ENCODE measurements around the gene NOP58.
A peak's percentile ranks its signal among the peaks of the same experiment; 100 is the strongest.
"Not testable (repeated sequence)": the region's sequence is repeated elsewhere in the genome, so short reads cannot be mapped to it uniquely, and the experiment has no call there.

The NOP58 gene
- total RNA-seq: 144 to 637 (median 360) reads per million in 9 experiments

- Mint-ChIP-seq H3K4me3 (no peak within 1 kb of the TSS), H3K4me1 (ENCODE audit: low read depth in 2 of 2) (peaks cover 15 to 18% of the 10 kb centered on the region in 2 donors), H3K27me3 (no peaks in the 10 kb centered on the region), H3K36me3 (ENCODE audit: insufficient read depth) (peaks cover 20% of the 10 kb centered on the region), H3K9me3 (no peaks in the 10 kb centered on the region), H3K27ac (no peak within 1 kb of the TSS)
- DNase-seq: peak; percentile 85 to 87 (median 87)
- peak; percentile 83 for ATAC-seq (replicated peaks)
Measured at GRCh38 chr2:202265467-202266277, at the start of gene NOP58. TSS of gene NOP58 (plus strand) at chr2:202265763. CDS start at chr2:202265942, 179 bp downstream.

- Mint-ChIP-seq H3K4me1 (ENCODE audit: low read depth in 2 of 2) (peaks cover 19 to 45% of the 10 kb centered on the region in 2 donors), H3K9me3 (no peaks in the 10 kb centered on the region), H3K36me3 (ENCODE audit: insufficient read depth) (peaks cover 41% of the 10 kb centered on the region), H3K27me3 (no peaks in the 10 kb centered on the region), H3K27ac (peak overlapping the region in 1 of 2 donors; percentile 30), H3K4me3 (no peak overlapping the region)
- DNase-seq (no peak), ATAC-seq (replicated peaks) (no peak)
Measured at GRCh38 chr2:202221873-202222272, 43.7 kb upstream of the NOP58 start.

- Mint-ChIP-seq H3K27ac (peak overlapping the region; percentile 97 to 99), H3K9me3 (no peaks in the 10 kb centered on the region), H3K36me3 (ENCODE audit: insufficient read depth) (peaks cover 21% of the 10 kb centered on the region), H3K4me1 (ENCODE audit: low read depth in 2 of 2) (peaks cover 21 to 32% of the 10 kb centered on the region in 2 donors), H3K4me3 (peak overlapping the region; percentile 97 to 98), H3K27me3 (no peaks in the 10 kb centered on the region)
- DNase-seq: peak in 1 of 3 experiments; percentile 5
- ATAC-seq (replicated peaks): peak; percentile 51
Measured at GRCh38 chr2:202237787-202238233, 27.8 kb upstream of the NOP58 start.

- peak; percentile 87 to 90 (median 89) for DNase-seq
- Mint-ChIP-seq H3K36me3 (ENCODE audit: insufficient read depth) (peaks cover 17% of the 10 kb centered on the region), H3K27me3 (no peaks in the 10 kb centered on the region), H3K4me3 (peak within 1 kb of the TSS; percentile 97 to 98), H3K27ac (peak within 1 kb of the TSS; percentile 97 to 99), H3K9me3 (no peaks in the 10 kb centered on the region), H3K4me1 (ENCODE audit: low read depth in 2 of 2) (peaks cover 17 to 29% of the 10 kb centered on the region in 2 donors)
- peak; percentile 96 for ATAC-seq (replicated peaks)
Measured at GRCh38 chr2:202238234-202239197, 27.0 kb upstream of the NOP58 start, which contains the start of gene SUMO1. TSS of gene SUMO1 (minus strand) at chr2:202238597. CDS start at chr2:202238451, 146 bp downstream.

GRCh38 chr2:202247710-202248109, 17.9 kb upstream of the NOP58 start:
- not testable (repeated sequence) for ATAC-seq (replicated peaks); H3K27ac Mint-ChIP-seq; H3K36me3 Mint-ChIP-seq (ENCODE audit: insufficient read depth); H3K4me1 Mint-ChIP-seq (ENCODE audit: low read depth in 2 of 2); H3K4me3 Mint-ChIP-seq; H3K9me3 Mint-ChIP-seq; H3K27me3 Mint-ChIP-seq; DNase-seq

- no peak for DNase-seq
- Mint-ChIP-seq H3K27ac (no peak overlapping the region), H3K36me3 (ENCODE audit: insufficient read depth) (no peaks in the 10 kb centered on the region), H3K27me3 (peaks cover 4 to 8% of the 10 kb centered on the region in 2 donors), H3K4me1 (ENCODE audit: low read depth in 2 of 2) (no peaks in the 10 kb centered on the region), H3K4me3 (no peak overlapping the region), H3K9me3 (no peaks in the 10 kb centered on the region)
- ATAC-seq (replicated peaks): no peak
Measured at GRCh38 chr2:202249521-202250253, 15.9 kb upstream of the NOP58 start.

GRCh38 chr2:202251494-202251893, 14.1 kb upstream of the NOP58 start:
- Mint-ChIP-seq H3K27ac (no peak overlapping the region), H3K36me3 (ENCODE audit: insufficient read depth) (no peaks in the 10 kb centered on the region), H3K27me3 (peaks cover 4 to 8% of the 10 kb centered on the region in 2 donors), H3K4me1 (ENCODE audit: low read depth in 2 of 2) (no peaks in the 10 kb centered on the region), H3K9me3 (no peaks in the 10 kb centered on the region), H3K4me3 (no peak overlapping the region)
- ATAC-seq (replicated peaks): no peak
- DNase-seq: no peak

GRCh38 chr2:202261531-202261930, 4.0 kb upstream of the NOP58 start:
- ATAC-seq (replicated peaks): no peak
- Mint-ChIP-seq H3K9me3 (no peaks in the 10 kb centered on the region), H3K4me1 (ENCODE audit: low read depth in 2 of 2) (peaks cover 0 to 4% of the 10 kb centered on the region in 2 donors), H3K36me3 (ENCODE audit: insufficient read depth) (peaks cover 9% of the 10 kb centered on the region), H3K27ac (no peak overlapping the region), H3K27me3 (peaks cover 0 to 6% of the 10 kb centered on the region in 2 donors), H3K4me3 (no peak overlapping the region)
- no peak for DNase-seq

- H3K9me3 Mint-ChIP-seq: no peaks in the 10 kb centered on the region
- H3K4me1 Mint-ChIP-seq (ENCODE audit: low read depth in 2 of 2): peaks cover 21 to 22% of the 10 kb centered on the region in 2 donors
- no peak overlapping the region for H3K27ac Mint-ChIP-seq
- DNase-seq (no peak), ATAC-seq (replicated peaks) (no peak)
- no peak overlapping the region for H3K4me3 Mint-ChIP-seq
- no peaks in the 10 kb centered on the region for H3K27me3 Mint-ChIP-seq
- peaks cover 32% of the 10 kb centered on the region for H3K36me3 Mint-ChIP-seq (ENCODE audit: insufficient read depth)
Measured at GRCh38 chr2:202267495-202267894, 1.9 kb downstream of the NOP58 start.

GRCh38 chr2:202269585-202269984, 4.0 kb downstream of the NOP58 start:
- Mint-ChIP-seq H3K36me3 (ENCODE audit: insufficient read depth) (peaks cover 33% of the 10 kb centered on the region), H3K9me3 (no peaks in the 10 kb centered on the region), H3K27me3 (no peaks in the 10 kb centered on the region), H3K4me1 (ENCODE audit: low read depth in 2 of 2) (peaks cover 21 to 23% of the 10 kb centered on the region in 2 donors), H3K4me3 (peak overlapping the region in 1 of 2 donors; percentile 80), H3K27ac (peak overlapping the region; percentile 68 to 88)
- ATAC-seq (replicated peaks) (peak; percentile 15), DNase-seq (peak in 1 of 3 experiments; percentile 4)

- H3K4me3 Mint-ChIP-seq: peak overlapping the region in 1 of 2 donors; percentile 80
- H3K27ac Mint-ChIP-seq: peak overlapping the region; percentile 60 to 88
- H3K36me3 Mint-ChIP-seq (ENCODE audit: insufficient read depth): peaks cover 41% of the 10 kb centered on the region
- no peaks in the 10 kb centered on the region for H3K9me3 Mint-ChIP-seq
- ATAC-seq (replicated peaks): no peak
- no peak for DNase-seq
- H3K27me3 Mint-ChIP-seq: no peaks in the 10 kb centered on the region
- H3K4me1 Mint-ChIP-seq (ENCODE audit: low read depth in 2 of 2): peaks cover 21 to 23% of the 10 kb centered on the region in 2 donors
Measured at GRCh38 chr2:202270487-202270886, 4.9 kb downstream of the NOP58 start.

GRCh38 chr2:202276078-202276720, 10.6 kb downstream of the NOP58 start:
- DNase-seq; H3K4me3 Mint-ChIP-seq; H3K9me3 Mint-ChIP-seq; ATAC-seq (replicated peaks); H3K27me3 Mint-ChIP-seq: not testable (repeated sequence)
- Mint-ChIP-seq H3K4me1 (ENCODE audit: low read depth in 2 of 2) (peaks cover 12 to 22% of the 10 kb centered on the region in 2 donors), H3K36me3 (ENCODE audit: insufficient read depth) (peaks cover 86% of the 10 kb centered on the region), H3K27ac (peak overlapping the region; percentile 52 to 73)

Measured in effector memory CD8-positive, alpha-beta T cell (primary cell).